IMR-90 (cell line): Measurements from ENCODE around the gene ZNF782. TPM values are rescaled to one million over a fixed set of nuclear protein-coding genes. Genes with fewer than 3 reads are reported as not detected.

Source experiments
- ATAC-seq: fragments of 200-7000 bp; cut with Tn5 transposase; 2 replicates; pipeline ENCODE4 v1.9.1; 2020; ENCODE audit warnings: low read depth, mild to moderate bottlenecking, moderate library complexity
- BruUV-seq: library from RNA; stranded (reverse); fragments of 400-500 nt; replicated peaks from 2 replicates; lab custom pipeline; 2021; lab: Mats Ljungman, UMichigan
- CTCF ChIA-PET: fragments of 300-600 bp; formaldehyde crosslinking; extraction: SDS; loops from one replicate; lab custom pipeline; 2021; ENCODE audit warnings: antibody characterized with exemption; lab: Yijun Ruan, JAX
- POLR2A ChIA-PET: fragments of 300-600 bp; sonication (Branson Sonifier 250); formaldehyde crosslinking; loops from one replicate; lab custom pipeline; 2022; ENCODE audit warnings: antibody characterized with exemption; ENCODE audit not compliant: unreplicated experiment; lab: Charles Lee
- DNase-seq: peaks from one replicate; pipeline ENCODE4 v3.0.0; 2013
- H2AFZ ChIP-seq: replicated peaks from 2 replicates; pipeline ENCODE3; 2013; ENCODE audit warnings: low read length, mild to moderate bottlenecking; ENCODE audit not compliant: poor library complexity
- H2AK5ac ChIP-seq: 2 replicates; pipeline ENCODE4 v1.6.1; 2013; ENCODE audit warnings: low read depth, low read length, inconsistent platforms
- H2AK9ac ChIP-seq: replicated peaks from 2 replicates; pipeline ENCODE3; 2013; ENCODE audit warnings: mild to moderate bottlenecking, low read depth, low read length, moderate library complexity; ENCODE audit not compliant: poor library complexity
- H2BK120ac ChIP-seq: 2 replicates; pipeline ENCODE4 v1.6.1; 2013; ENCODE audit warnings: low read depth, low read length, inconsistent platforms
- H2BK15ac ChIP-seq: 3 replicates; pipeline ENCODE4 v1.6.1; 2013; ENCODE audit warnings: low read depth, low read length, inconsistent platforms
- H2BK20ac ChIP-seq: 2 replicates; pipeline ENCODE4 v1.6.1; 2013; ENCODE audit warnings: low read depth, mild to moderate bottlenecking, inconsistent platforms, low read length, moderate library complexity
- H2BK5ac ChIP-seq: 2 replicates; pipeline ENCODE4 v1.6.1; 2013; ENCODE audit warnings: mild to moderate bottlenecking, low read depth, low read length, inconsistent platforms; ENCODE audit not compliant: poor library complexity, severe bottlenecking
- H3K14ac ChIP-seq: replicated peaks from 2 replicates; pipeline ENCODE4 v1.6.1; 2013; ENCODE audit warnings: low read depth, low read length, inconsistent platforms
- H3K18ac ChIP-seq: 2 replicates; pipeline ENCODE4 v1.6.1; 2013; ENCODE audit warnings: low read depth, low read length, control low read depth
- H3K23ac ChIP-seq: 2 replicates; pipeline ENCODE4 v1.6.1; 2013; ENCODE audit warnings: low read depth, low read length, inconsistent platforms
- H3K27ac ChIP-seq: 2 replicates; pipeline ENCODE4 v1.5.1; 2013; ENCODE audit warnings: mild to moderate bottlenecking, control low read depth, low read length; ENCODE audit not compliant: insufficient read depth
- H3K27me3 ChIP-seq: 2 replicates; pipeline ENCODE4 v1.6.1; 2013; ENCODE audit warnings: low read length; ENCODE audit not compliant: control insufficient read depth, insufficient read depth
- H3K36me3 ChIP-seq: 2 replicates; pipeline ENCODE4 v1.6.1; 2013; ENCODE audit warnings: low read length, mixed read lengths; ENCODE audit not compliant: control insufficient read depth, insufficient read depth
- H3K4ac ChIP-seq: 2 replicates; pipeline ENCODE4 v1.6.1; 2013; ENCODE audit warnings: low read depth, low read length, inconsistent platforms
- H3K4me1 ChIP-seq: 2 replicates; pipeline ENCODE4 v1.6.1; 2013; ENCODE audit warnings: low read length, mixed read lengths; ENCODE audit not compliant: control insufficient read depth, insufficient read depth
- H3K4me2 ChIP-seq: 2 replicates; pipeline ENCODE4 v1.6.1; 2013; ENCODE audit warnings: low read depth, mild to moderate bottlenecking, control low read depth, low read length, moderate library complexity
- H3K4me3 ChIP-seq: 2 replicates; pipeline ENCODE4 v1.5.1; 2013; ENCODE audit warnings: low read depth, mild to moderate bottlenecking, control low read depth, low read length, moderate library complexity; ENCODE audit not compliant: insufficient read depth
- H3K56ac ChIP-seq: 2 replicates; pipeline ENCODE4 v1.6.1; 2013; ENCODE audit warnings: low read length, inconsistent platforms; ENCODE audit not compliant: insufficient read depth; ENCODE audit errors: extremely low read depth
- H3K79me1 ChIP-seq, 2 experiments: 2 replicates each; pipeline ENCODE4 v1.6.1; 2013; ENCODE audit warnings: low read length in 2 of 2, inconsistent platforms in 1 of 2, low read depth in 1 of 2
- H3K9ac ChIP-seq: 2 replicates; pipeline ENCODE4 v1.6.1; 2013; ENCODE audit warnings: low read depth, low read length, control low read depth
- H3K9me1 ChIP-seq: 2 replicates; pipeline ENCODE4 v1.6.1; 2013; ENCODE audit warnings: low read length, inconsistent platforms; ENCODE audit not compliant: insufficient read depth
- H3K9me3 ChIP-seq: 2 replicates; pipeline ENCODE4 v1.6.1; 2013; ENCODE audit warnings: low read length; ENCODE audit not compliant: control insufficient read depth, insufficient read depth
- H4K20me1 ChIP-seq: 2 replicates; pipeline ENCODE4 v1.6.1; 2013; ENCODE audit warnings: low read length, inconsistent platforms; ENCODE audit not compliant: insufficient read depth
- H4K5ac ChIP-seq: 2 replicates; pipeline ENCODE4 v1.6.1; 2013; ENCODE audit warnings: mild to moderate bottlenecking, low read depth, low read length, control low read depth
- H4K8ac ChIP-seq, 2 experiments: 2 replicates each; pipeline ENCODE4 v1.6.1; 2013; ENCODE audit warnings: low read depth in 2 of 2, low read length in 2 of 2, control low read depth in 1 of 2, inconsistent platforms in 1 of 2
- H4K91ac ChIP-seq: 2 replicates; pipeline ENCODE4 v1.6.1; 2013; ENCODE audit warnings: low read depth, low read length, inconsistent platforms; ENCODE audit not compliant: insufficient read depth
- BHLHE40 ChIP-seq: fragments of 150-350 bp; IDR thresholded peaks from 2 replicates; pipeline ENCODE4 v1.6.1; 2016; ENCODE audit warnings: mild to moderate bottlenecking, low read depth, low read length
- ELK1 ChIP-seq: fragments of 150-350 bp; IDR thresholded peaks from 2 replicates; pipeline ENCODE4 v1.6.1; 2016; ENCODE audit warnings: low read depth, mild to moderate bottlenecking, low read length, moderate library complexity, borderline replicate concordance
- MAFK ChIP-seq: IDR thresholded peaks from 2 replicates; pipeline ENCODE4 v1.6.1; 2012; ENCODE audit warnings: low read depth, low read length, improper control_type of control experiment
- MXI1 ChIP-seq: IDR thresholded peaks from 2 replicates; pipeline ENCODE4 v1.6.1; 2012; ENCODE audit warnings: low read depth, mild to moderate bottlenecking, low read length, moderate library complexity, borderline replicate concordance
- NFE2L2 ChIP-seq: fragments of 150-350 bp; IDR thresholded peaks from 2 replicates; pipeline ENCODE4 v1.6.1; 2016; ENCODE audit warnings: low read depth, mild to moderate bottlenecking, low read length
- POLR2A ChIP-seq: IDR thresholded peaks from 2 replicates; pipeline ENCODE4 v1.6.1; 2012; ENCODE audit warnings: mild to moderate bottlenecking, low read depth, low read length
- RAD21 ChIP-seq: IDR thresholded peaks from 2 replicates; pipeline ENCODE4 v1.6.1; 2012; ENCODE audit warnings: low read length, improper control_type of control experiment
- RCOR1 ChIP-seq: IDR thresholded peaks from 2 replicates; pipeline ENCODE4 v1.6.1; 2012; ENCODE audit warnings: mild to moderate bottlenecking, low read length, improper control_type of control experiment; ENCODE audit not compliant: insufficient replicate concordance
- SMC3 ChIP-seq: fragments of 150-350 bp; IDR thresholded peaks from 2 replicates; pipeline ENCODE4 v1.6.1; 2016; ENCODE audit warnings: low read depth, mild to moderate bottlenecking, antibody characterized with exemption, low read length, moderate library complexity
- WGBS, 2 experiments: methylation state at CpG; one replicate each; pipeline versions ENCODE4 v1.1.5 to v1.1.7; 2013; ENCODE audit warnings: missing lambda C conversion rate in 2 of 2; ENCODE audit not compliant: insufficient read length in 1 of 2; ENCODE audit errors: extremely low coverage in 2 of 2; 5-methylcytosine and 5-hydroxymethylcytosine counted together
- dilution Hi-C: fragments of 300-500 bp; cut with HindIII; formaldehyde crosslinking; loops from one replicate; pipeline ENCODE4 v1.14.3; 2018; ENCODE audit warnings: low sequenced_read_pairs; ENCODE audit not compliant: unreplicated experiment
- in situ Hi-C: fragments of 300-500 bp; cut with MboI; formaldehyde crosslinking; loops from 3 replicates; pipeline ENCODE4 v1.14.3; 2019; ENCODE audit warnings: low sequenced_read_pairs, inconsistent platforms, mixed read lengths
- intact Hi-C: fragments of 100-400 bp; cut with micrococcal nuclease; formaldehyde crosslinking; loops from 2 replicates; pipeline ENCODE4 v1.10.0; 2022
- polyA plus RNA-seq, 3 experiments: library from polyadenylated mRNA; depleted of rRNA; stranded (reverse); fragments of >200 nt; gene quantifications; 2 replicates each; pipeline ENCODE4 v1.2.3, GENCODE V29; 2012; ENCODE audit warnings: low replicate concordance in 1 of 3
- total RNA-seq: library from RNA; depleted of rRNA; stranded (reverse); fragments of >200 nt; gene quantifications from 2 replicates; pipeline ENCODE4 v1.2.3, GENCODE V29; 2012

The ZNF782 gene
- total and polyA plus RNA-seq, 2 of the 4 experiments (the other 2 are of a cell fraction): 0.86 to 4.3 TPM

GRCh38 chr9:96888591-96888990, 34.3 kb upstream of the ZNF782 start:
- dilution Hi-C loops: no loop called here
- Histone ChIP-seq H3K4me3 (no peak overlapping the region), H3K79me1 (0 out of 4 replicates have a peak, but pooled peaks cover 0 to 4% of the 10 kb centered on the region in 2 experiments), H3K9me3 (no peaks in the 10 kb centered on the region), H2AK9ac (no peak overlapping the region), H2AK5ac (no peak overlapping the region), H3K27ac (no peak overlapping the region), H3K9ac (no peak overlapping the region), H3K4ac (no peak overlapping the region), H4K91ac (no peak overlapping the region), H2BK5ac (no peak overlapping the region), H3K18ac (no peak overlapping the region), H3K56ac (no peak overlapping the region), H3K27me3 (no peaks in the 10 kb centered on the region), H2BK20ac (no peak overlapping the region), H3K4me1 (peaks cover 5% of the 10 kb centered on the region), H4K20me1 (no peaks in the 10 kb centered on the region), H2BK15ac (no peak overlapping the region), H3K23ac (no peak overlapping the region), H3K4me2 (no peak overlapping the region), H2BK120ac (no peak overlapping the region), H3K14ac (no peak overlapping the region), H3K9me1 (peaks cover 12% of the 10 kb centered on the region), H4K8ac (no peak overlapping the region), H4K5ac (no peak overlapping the region), H2AFZ (no peak overlapping the region), H3K36me3 (peaks cover 7% of the 10 kb centered on the region)
- DNase-seq (no peak), ATAC-seq (no peak)
- in situ Hi-C loops: no loop called here
- ChIA-PET CTCF (no interaction called here), POLR2A (no interaction called here)
- intact Hi-C loops: no loop called here
- TF ChIP-seq SMC3 (no peak), POLR2A (no peak), RCOR1 (no peak), MXI1 (no peak), RAD21 (no peak), BHLHE40 (no peak), ELK1 (no peak), NFE2L2 (no peak), MAFK (no peak)
- 94% methylated on average over 2 of the region's 4 CpGs; no CpG with 5 or more reads in 1 of the 2 experiments for WGBS, 2 experiments
- no TSS peak for BruUV-seq
